Lung (tissue), 12 donors: ENCODE results near the gene IMPDH2. TPM values are rescaled to one million over a fixed set of nuclear protein-coding genes. Genes with fewer than 3 reads are reported as not detected.

ENCODE experiments used
- ATAC-seq: fragments of 200-7000 bp; cut with Tn5 transposase; one replicate; pipeline ENCODE4 v1.9.1; 2020; ENCODE audit warnings: moderate number of reproducible peaks; ENCODE audit not compliant: insufficient read depth, low FRiP score
- DNase-seq, 3 donors: peaks; one replicate each; pipeline ENCODE4 v3.0.0-alpha.2; 2013 to 2017
- H3K27ac ChIP-seq, 2 donors: one replicate each; pipeline ENCODE4 v1.5.1; 2013; ENCODE audit warnings: mild to moderate bottlenecking in 2 of 2, moderate library complexity in 2 of 2, control low read depth in 1 of 2, inconsistent platforms in 1 of 2, low read depth in 1 of 2, low read length in 1 of 2
- H3K27me3 ChIP-seq, 3 donors: one replicate each; pipeline ENCODE4 v1.5.1; 2013; ENCODE audit warnings: low read length in 2 of 3; ENCODE audit not compliant: control insufficient read depth in 3 of 3, insufficient read depth in 3 of 3
- H3K36me3 ChIP-seq, 4 donors: one replicate each; pipeline ENCODE4 v1.5.1; 2013; ENCODE audit warnings: low read length in 4 of 4, mild to moderate bottlenecking in 1 of 4, moderate library complexity in 1 of 4; ENCODE audit not compliant: control insufficient read depth in 4 of 4, insufficient read depth in 4 of 4
- H3K4me1 ChIP-seq, 5 donors: one replicate each; pipeline ENCODE4 v1.5.1; 2013; ENCODE audit warnings: low read length in 5 of 5, mild to moderate bottlenecking in 2 of 5, moderate library complexity in 1 of 5; ENCODE audit not compliant: control insufficient read depth in 5 of 5, insufficient read depth in 5 of 5
- H3K4me3 ChIP-seq: one replicate; pipeline ENCODE4 v1.5.1; 2013; ENCODE audit warnings: mild to moderate bottlenecking, control low read depth, moderate library complexity
- H3K9ac ChIP-seq, 2 donors: one replicate each; pipeline ENCODE4 v1.5.1; 2013; ENCODE audit warnings: low read length in 2 of 2, control low read depth in 1 of 2; ENCODE audit not compliant: insufficient read depth in 1 of 2
- H3K9me3 ChIP-seq, 4 donors: one replicate each; pipeline ENCODE4 v1.5.1; 2013; ENCODE audit warnings: low read length in 3 of 4, mild to moderate bottlenecking in 1 of 4, moderate library complexity in 1 of 4; ENCODE audit not compliant: control insufficient read depth in 4 of 4, insufficient read depth in 3 of 4
- CTCF ChIP-seq: IDR thresholded peaks from 2 replicates; pipeline ENCODE4 v1.5.1; 2012; ENCODE audit warnings: mild to moderate bottlenecking; ENCODE audit errors: control extremely low read depth, extremely low read depth
- WGBS, 2 donors: extraction: QIAGEN DNeasy Blood & Tissue Kit; methylation state at CpG; one replicate each; pipeline ENCODE4 v1.1.7; 2013; 5-methylcytosine and 5-hydroxymethylcytosine counted together
- polyA plus RNA-seq, 2 donors: library from polyadenylated mRNA; stranded (reverse); fragments of 200-250 nt; gene quantifications; one replicate each; pipeline ENCODE4 v1.2.1, GENCODE V29; 2013
- total RNA-seq, 2 donors: library from RNA; depleted of rRNA in 1 of 2; stranded (reverse); fragments of >200 nt in 1 of 2; gene quantifications; one replicate each; pipeline ENCODE4 v1.2.1, GENCODE V29; 2014 to 2021
- donor health status: control.
- donor health status: control.
- donor health status: Bipolar disorder and iron deficiency.
- donor health status: healthy.
- donor health status: DM: yes; HTN: yes; CAD: no.

Gene IMPDH2
- total and polyA plus RNA-seq, 4 donors, result 129 to 216 (median 160) TPM

DNA sequence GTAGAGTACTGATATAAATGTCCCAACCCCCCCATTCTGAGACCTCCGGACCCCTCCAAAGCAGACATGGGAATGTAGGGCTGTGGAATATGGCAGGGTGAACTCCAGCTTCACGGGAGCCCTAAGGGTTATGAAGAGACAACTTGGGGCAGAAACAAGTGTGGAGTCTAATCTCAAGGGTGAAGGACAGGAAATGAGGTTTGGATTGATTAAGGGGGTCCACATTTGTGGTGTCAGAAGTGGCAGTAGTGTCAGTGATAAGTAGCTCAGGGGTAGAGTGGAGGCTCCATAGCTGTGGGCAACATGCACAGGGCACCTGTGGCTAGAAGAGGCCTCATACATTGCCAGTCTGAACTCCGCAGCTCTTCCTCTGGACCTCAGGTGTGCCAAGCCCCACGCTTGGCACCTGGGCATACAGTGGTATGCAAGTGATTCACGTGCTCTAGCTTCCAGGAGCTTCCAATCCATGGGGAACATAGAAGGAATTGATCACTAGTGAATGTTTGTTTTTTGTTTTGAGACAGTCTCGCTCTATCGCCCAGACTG is 43.3 kb downstream of the IMPDH2 start:
- ATAC-seq (no peak), DNase-seq (no peak)
- peaks cover 11 to 29% (median 16%) of the 10 kb centered on the region in 4 donors for H3K36me3 ChIP-seq
- H3K9me3 ChIP-seq, result peaks cover 0 to 3% (median 0%) of the 10 kb centered on the region in 4 donors
- no peak overlapping the region for H3K4me3 ChIP-seq
- TF ChIP-seq CTCF, result no peak
- no peak overlapping the region for H3K9ac ChIP-seq
- WGBS, 2 donors, result 90 to 92% methylated on average over 7 of the region's 7 CpGs
- H3K27ac ChIP-seq, result no peak overlapping the region
- peaks cover 0 to 10% (median 1%) of the 10 kb centered on the region in 5 donors for H3K4me1 ChIP-seq
- H3K27me3 ChIP-seq, result no peaks in the 10 kb centered on the region

DNA sequence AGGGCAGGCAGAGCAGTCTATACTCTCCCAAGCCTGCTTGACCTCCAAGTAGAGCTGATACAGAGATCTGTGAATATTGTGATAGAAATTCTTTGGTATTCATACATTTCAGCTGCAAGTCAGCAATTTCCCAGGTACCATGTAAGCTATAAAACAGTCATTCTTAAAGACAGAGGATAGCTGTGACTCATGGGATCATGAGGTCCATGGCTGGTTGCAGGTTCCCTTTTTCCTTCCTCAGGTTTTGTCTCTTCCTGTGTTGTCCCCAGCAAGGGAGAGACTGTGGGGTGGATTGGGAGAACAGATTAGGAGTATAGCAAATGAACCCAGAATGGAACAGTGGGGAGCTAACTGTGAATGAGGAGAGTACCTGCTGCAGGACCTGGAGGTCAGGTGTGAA is 44.5 kb downstream of the IMPDH2 start:
- DNase-seq (no peak), ATAC-seq (no peak)
- Histone ChIP-seq H3K4me1 (peaks cover 0 to 7% (median 3%) of the 10 kb centered on the region in 5 donors), H3K9ac (no peak overlapping the region), H3K36me3 (peaks cover 19 to 37% (median 23%) of the 10 kb centered on the region in 4 donors), H3K27ac (no peak overlapping the region), H3K4me3 (no peak overlapping the region), H3K27me3 (no peaks in the 10 kb centered on the region), H3K9me3 (peaks cover 0 to 3% (median 0%) of the 10 kb centered on the region in 4 donors)
- TF ChIP-seq CTCF, result no peak

GRCh38 chr3:48983096-48983495 is 46.1 kb downstream of the IMPDH2 start:
- H3K27me3 ChIP-seq, result no peaks in the 10 kb centered on the region
- DNase-seq (no peak), ATAC-seq (no peak)
- H3K4me3 ChIP-seq, result no peak overlapping the region
- no peak for TF ChIP-seq CTCF
- no peak overlapping the region for H3K9ac ChIP-seq
- peaks cover 0 to 5% (median 0%) of the 10 kb centered on the region in 4 donors for H3K9me3 ChIP-seq
- H3K27ac ChIP-seq, result no peak overlapping the region
- H3K36me3 ChIP-seq, result peaks cover 23 to 41% (median 30%) of the 10 kb centered on the region in 4 donors
- WGBS, 2 donors, result 95 to 96% methylated on average over 4 of the region's 4 CpGs
- H3K4me1 ChIP-seq, result peaks cover 0 to 3% (median 0%) of the 10 kb centered on the region in 5 donors

GRCh38 chr3:48982686-48983085 is 46.5 kb downstream of the IMPDH2 start:
- H3K9me3 ChIP-seq, result peaks cover 0 to 5% (median 0%) of the 10 kb centered on the region in 4 donors
- peaks cover 0 to 3% (median 0%) of the 10 kb centered on the region in 5 donors for H3K4me1 ChIP-seq
- H3K27me3 ChIP-seq, result no peaks in the 10 kb centered on the region
- H3K36me3 ChIP-seq, result peaks cover 27 to 44% (median 30%) of the 10 kb centered on the region in 4 donors
- DNase-seq (no peak), ATAC-seq (no peak)
- WGBS, 2 donors, result 84 to 90% methylated on average over 5 of the region's 5 CpGs
- H3K27ac ChIP-seq, result no peak overlapping the region
- H3K9ac ChIP-seq, result no peak overlapping the region
- no peak overlapping the region for H3K4me3 ChIP-seq
- no peak for TF ChIP-seq CTCF
